HepG2 (cell line): ENCODE measurements around the gene ABCC8. TPM values are rescaled to one million over a fixed set of nuclear protein-coding genes. Genes with fewer than 3 reads are reported as not detected.
A peak's percentile ranks its signal among the peaks of the same experiment; 100 is the strongest.

Source experiments
- ATAC-seq: fragments of 200-7000 bp; cut with Tn5 transposase; 3 replicates; pipeline ENCODE4 v1.9.1; 2020; ENCODE audit warnings: mild to moderate bottlenecking, moderate library complexity
- BruUV-seq: library from RNA; stranded (reverse); fragments of 400-500 nt; replicated peaks from 2 replicates; lab custom pipeline; 2021; lab: Mats Ljungman, UMichigan
- CTCF ChIA-PET: fragments of 300-600 bp; formaldehyde crosslinking; extraction: SDS; loops from one replicate; lab custom pipeline; 2021; ENCODE audit warnings: low total read pairs, inconsistent platforms, low intra/inter-chr PET ratio; lab: Yijun Ruan, JAX
- POLR2A ChIA-PET: fragments of 350-600 bp; sonication (Branson Sonifier 250); formaldehyde crosslinking; loops from one replicate; lab custom pipeline; 2020; ENCODE audit warnings: antibody characterized with exemption, inconsistent platforms; lab: Yijun Ruan, JAX
- DNase-seq: peaks from one replicate; pipeline ENCODE4 v3.0.0-alpha.2; 2015; ENCODE audit warnings: low spot score
- FAIRE-seq: peaks from 3 replicates; lab custom pipeline; 2011; peaks lifted over from hg19 to GRCh38; lab: Jason Lieb, UNC
- H2AFZ ChIP-seq: one replicate; pipeline ENCODE4 v1.6.1; 2011; ENCODE audit warnings: low read length, inconsistent platforms
- H3K27ac ChIP-seq: fragments of 300-600 bp; 3 replicates; pipeline ENCODE4 v1.8.0; 2011; ENCODE audit warnings: mixed run types, mild to moderate bottlenecking, mixed read lengths, low read length, inconsistent platforms; ENCODE audit not compliant: insufficient read depth; ENCODE audit errors: extremely low read length
- H3K27me3 ChIP-seq, 2 experiments: fragments of 200-600 bp in 1 of 2; 2 replicates in 1 of 2; 3 replicates in 1 of 2; pipeline versions ENCODE4 v1.6.0 to v1.8.0; 2011; ENCODE audit warnings: low read length in 2 of 2, mild to moderate bottlenecking in 2 of 2, moderate library complexity in 2 of 2, inconsistent platforms in 1 of 2; ENCODE audit not compliant: insufficient read depth in 2 of 2, control insufficient read depth in 1 of 2
- H3K36me3 ChIP-seq, 2 experiments: fragments of 200-600 bp in 1 of 2; replicated peaks in 1 of 2; 2 replicates in 1 of 2; 3 replicates in 1 of 2; pipeline versions ENCODE4 v1.5.1 to v1.8.0; 2011; ENCODE audit warnings: low read length in 2 of 2, inconsistent platforms in 1 of 2; ENCODE audit not compliant: insufficient read depth in 2 of 2, control insufficient read depth in 1 of 2
- H3K4me1 ChIP-seq: 2 replicates; pipeline ENCODE4 v1.5.1; 2012; ENCODE audit warnings: low read length, inconsistent platforms; ENCODE audit not compliant: insufficient read depth
- H3K4me2 ChIP-seq: 2 replicates; pipeline ENCODE4 v1.6.0; 2011; ENCODE audit warnings: low read depth, low read length, inconsistent platforms
- H3K4me3 ChIP-seq, 3 experiments: fragments of 200-600 bp in 1 of 3; sonication (generic), shearing (Covaris generic) in 1 of 3; replicated peaks in 1 of 3; 2 replicates each; pipeline ENCODE4 v1.5.1; 2011 to 2016; ENCODE audit warnings: low read length in 3 of 3, inconsistent platforms in 2 of 3, low read depth in 2 of 3, mild to moderate bottlenecking in 2 of 3, control low read depth in 1 of 3, mixed read lengths in 1 of 3; ENCODE audit not compliant: insufficient read depth in 1 of 3
- H3K79me2 ChIP-seq: one replicate; pipeline ENCODE4 v1.6.1; 2011; ENCODE audit warnings: low read length, inconsistent platforms; ENCODE audit not compliant: insufficient read depth
- H3K9ac ChIP-seq: 2 replicates; pipeline ENCODE4 v1.6.0; 2011; ENCODE audit warnings: mild to moderate bottlenecking, low read depth, low read length, inconsistent platforms; ENCODE audit not compliant: insufficient read depth
- H3K9me3 ChIP-seq: 2 replicates; pipeline ENCODE4 v1.5.1; 2012; ENCODE audit warnings: mild to moderate bottlenecking, low read length
- H4K20me1 ChIP-seq: 2 replicates; pipeline ENCODE4 v1.6.0; 2011; ENCODE audit warnings: inconsistent platforms, mild to moderate bottlenecking, low read length, moderate library complexity; ENCODE audit not compliant: insufficient read depth
- DPF2 ChIP-seq: sonication (generic); formaldehyde crosslinking; IDR thresholded peaks from 2 replicates; pipeline ENCODE4 v1.4.0; 2020; ENCODE audit warnings: mild to moderate bottlenecking, low read depth, missing genetic modification reagents, borderline replicate concordance
- GPN1 ChIP-seq: sonication (generic); formaldehyde crosslinking; IDR thresholded peaks from 2 replicates; pipeline ENCODE4 v1.5.1; 2020; ENCODE audit warnings: missing genetic modification reagents, borderline replicate concordance
- HMGA1 ChIP-seq: sonication (generic); formaldehyde crosslinking; conservative IDR thresholded peaks from 2 replicates; pipeline ENCODE4 v1.4.0; 2020; ENCODE audit warnings: missing genetic modification reagents
- NR0B2 ChIP-seq: sonication (generic); formaldehyde crosslinking; IDR thresholded peaks from 2 replicates; pipeline ENCODE4 v1.4.0; 2020; ENCODE audit warnings: mild to moderate bottlenecking, missing genetic modification reagents
- NR1H2 ChIP-seq: sonication (generic); formaldehyde crosslinking; IDR thresholded peaks from 2 replicates; pipeline ENCODE4 v1.8.1; 2022; ENCODE audit warnings: low read depth, missing genetic modification reagents, borderline replicate concordance
- TGIF2 ChIP-seq: IDR thresholded peaks from 2 replicates; pipeline ENCODE4 v1.6.1; 2016; ENCODE audit warnings: control low read depth, missing compliant biosample characterization
- THYN1 ChIP-seq: sonication (generic); formaldehyde crosslinking; IDR thresholded peaks from 2 replicates; pipeline ENCODE4 v1.8.1; 2023; ENCODE audit warnings: low read depth, mild to moderate bottlenecking, moderate library complexity, missing genetic modification reagents, borderline replicate concordance
- TOE1 ChIP-seq: sonication (generic); formaldehyde crosslinking; IDR thresholded peaks from 2 replicates; pipeline ENCODE4 v1.4.0; 2020; ENCODE audit warnings: mild to moderate bottlenecking, missing genetic modification reagents
- TSC22D2 ChIP-seq: sonication (generic); formaldehyde crosslinking; IDR thresholded peaks from 2 replicates; pipeline ENCODE4 v1.5.1; 2020; ENCODE audit warnings: missing genetic modification reagents, mild to moderate bottlenecking, borderline replicate concordance
- ZHX1 ChIP-seq: sonication (generic); formaldehyde crosslinking; IDR thresholded peaks from 2 replicates; pipeline ENCODE4 v1.8.1; 2022; ENCODE audit warnings: low read depth, mild to moderate bottlenecking, missing genetic modification reagents
- ZKSCAN5 ChIP-seq: sonication (generic); formaldehyde crosslinking; IDR thresholded peaks from 2 replicates; pipeline ENCODE4 v1.5.1; 2020; ENCODE audit warnings: mild to moderate bottlenecking, missing genetic modification reagents
- ZNF337 ChIP-seq: sonication (generic); formaldehyde crosslinking; IDR thresholded peaks from 2 replicates; pipeline ENCODE4 v1.5.1; 2020; ENCODE audit warnings: missing genetic modification reagents, low read depth, mild to moderate bottlenecking, borderline replicate concordance
- ZNF431 ChIP-seq: sonication (generic); formaldehyde crosslinking; IDR thresholded peaks from 2 replicates; pipeline ENCODE4 v1.9.0; 2022; ENCODE audit warnings: missing genetic modification reagents, low read depth, mild to moderate bottlenecking, borderline replicate concordance
- ZSCAN29 ChIP-seq: sonication (generic); formaldehyde crosslinking; conservative IDR thresholded peaks from 2 replicates; pipeline ENCODE4 v1.4.0; 2020; ENCODE audit warnings: mild to moderate bottlenecking, missing genetic modification reagents
- WGBS: methylation state at CpG from one replicate; pipeline ENCODE4 v1.1.6; 2017; ENCODE audit warnings: low lambda C conversion rate; 5-methylcytosine and 5-hydroxymethylcytosine counted together
- in situ Hi-C: cut with HindIII; loops from 2 replicates; pipeline ENCODE4 v1.10.0; 2017; ENCODE audit warnings: low pct_unique_long_range_greater_than_20kb; ENCODE audit not compliant: extremely low pct_ligation_motif_present
- intact Hi-C: fragments of 100-400 bp; cut with micrococcal nuclease; formaldehyde crosslinking; loops from one replicate; pipeline ENCODE4 v1.10.0; 2022; ENCODE audit not compliant: unreplicated experiment
- polyA plus RNA-seq, 8 experiments: library from polyadenylated mRNA; depleted of rRNA in 3 of 8; stranded (reverse) in 7 of 8; unstranded in 1 of 8; fragments of >200 nt; fragmentation: Illumina TruSeq in 4 of 8; extraction: Trizol in 4 of 8; gene quantifications; 2 replicates each; pipeline versions ENCODE4 v1.2.1 to v1.2.3, GENCODE V29; 2011 to 2016; ENCODE audit warnings: low read depth in 4 of 8, missing spikeins in 1 of 8, mixed read lengths in 1 of 8; ENCODE audit not compliant: insufficient read depth in 1 of 8
- total RNA-seq, 5 experiments: library from RNA; depleted of rRNA; stranded (reverse); fragments of >200 nt; fragmentation: Illumina TruSeq; extraction: Trizol; gene quantifications; 2 replicates each; pipeline ENCODE4 v1.2.3, GENCODE V29; 2016; ENCODE audit warnings: low read depth in 1 of 5
- TF ChIP-seq, protein P1 (sequence below): sonication (generic); formaldehyde crosslinking; IDR thresholded peaks from 2 replicates; pipeline ENCODE4 v1.5.0; 2020; ENCODE audit warnings: mild to moderate bottlenecking, missing genetic modification reagents, moderate library complexity
- TF ChIP-seq, protein P2 (sequence below): sonication (generic); formaldehyde crosslinking; conservative IDR thresholded peaks from 2 replicates; pipeline ENCODE4 v1.4.0; 2020; ENCODE audit warnings: missing genetic modification reagents

The ABCC8 gene
- total and polyA plus RNA-seq, 2 of the 13 experiments (the other 11 are each of a cell fraction or from before 2014, with no cell fraction given) = not detected

GRCh38 chr11:17394743-17395390, 81.8 kb downstream of the ABCC8 start (continued):
- no peak for TF ChIP-seq TSC22D2 (CRISPR knock-in tag)
- TF ChIP-seq, protein P1, sequence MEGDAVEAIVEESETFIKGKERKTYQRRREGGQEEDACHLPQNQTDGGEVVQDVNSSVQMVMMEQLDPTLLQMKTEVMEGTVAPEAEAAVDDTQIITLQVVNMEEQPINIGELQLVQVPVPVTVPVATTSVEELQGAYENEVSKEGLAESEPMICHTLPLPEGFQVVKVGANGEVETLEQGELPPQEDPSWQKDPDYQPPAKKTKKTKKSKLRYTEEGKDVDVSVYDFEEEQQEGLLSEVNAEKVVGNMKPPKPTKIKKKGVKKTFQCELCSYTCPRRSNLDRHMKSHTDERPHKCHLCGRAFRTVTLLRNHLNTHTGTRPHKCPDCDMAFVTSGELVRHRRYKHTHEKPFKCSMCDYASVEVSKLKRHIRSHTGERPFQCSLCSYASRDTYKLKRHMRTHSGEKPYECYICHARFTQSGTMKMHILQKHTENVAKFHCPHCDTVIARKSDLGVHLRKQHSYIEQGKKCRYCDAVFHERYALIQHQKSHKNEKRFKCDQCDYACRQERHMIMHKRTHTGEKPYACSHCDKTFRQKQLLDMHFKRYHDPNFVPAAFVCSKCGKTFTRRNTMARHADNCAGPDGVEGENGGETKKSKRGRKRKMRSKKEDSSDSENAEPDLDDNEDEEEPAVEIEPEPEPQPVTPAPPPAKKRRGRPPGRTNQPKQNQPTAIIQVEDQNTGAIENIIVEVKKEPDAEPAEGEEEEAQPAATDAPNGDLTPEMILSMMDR = peak; percentile 19; the same call in 1 of the 2 replicates
- TF ChIP-seq, protein P2, sequence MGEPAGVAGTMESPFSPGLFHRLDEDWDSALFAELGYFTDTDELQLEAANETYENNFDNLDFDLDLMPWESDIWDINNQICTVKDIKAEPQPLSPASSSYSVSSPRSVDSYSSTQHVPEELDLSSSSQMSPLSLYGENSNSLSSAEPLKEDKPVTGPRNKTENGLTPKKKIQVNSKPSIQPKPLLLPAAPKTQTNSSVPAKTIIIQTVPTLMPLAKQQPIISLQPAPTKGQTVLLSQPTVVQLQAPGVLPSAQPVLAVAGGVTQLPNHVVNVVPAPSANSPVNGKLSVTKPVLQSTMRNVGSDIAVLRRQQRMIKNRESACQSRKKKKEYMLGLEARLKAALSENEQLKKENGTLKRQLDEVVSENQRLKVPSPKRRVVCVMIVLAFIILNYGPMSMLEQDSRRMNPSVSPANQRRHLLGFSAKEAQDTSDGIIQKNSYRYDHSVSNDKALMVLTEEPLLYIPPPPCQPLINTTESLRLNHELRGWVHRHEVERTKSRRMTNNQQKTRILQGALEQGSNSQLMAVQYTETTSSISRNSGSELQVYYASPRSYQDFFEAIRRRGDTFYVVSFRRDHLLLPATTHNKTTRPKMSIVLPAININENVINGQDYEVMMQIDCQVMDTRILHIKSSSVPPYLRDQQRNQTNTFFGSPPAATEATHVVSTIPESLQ (CRISPR knock-in tag) = no peak

DNA sequence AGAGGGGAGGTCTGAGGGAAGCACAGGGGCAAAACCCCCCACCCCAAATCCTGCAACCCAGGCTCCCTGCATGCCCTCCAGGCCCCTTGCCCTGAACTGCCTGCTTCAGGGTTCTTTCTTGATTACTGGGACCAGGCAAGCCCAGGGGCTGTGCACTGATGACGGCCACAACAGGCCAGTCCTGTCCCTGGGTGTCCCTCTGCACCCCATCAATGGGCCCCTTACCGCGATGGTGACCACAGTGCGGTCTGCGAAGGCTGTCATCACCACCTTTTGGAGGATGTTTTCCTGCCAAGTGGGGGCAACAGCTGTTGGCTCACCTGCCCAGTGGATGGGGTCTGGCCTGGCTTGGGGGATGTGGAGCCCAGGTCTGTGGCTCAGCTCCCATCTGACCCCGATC, 83.2 kb downstream of the ABCC8 start:
- ATAC-seq (no peak), FAIRE-seq (no peak), DNase-seq (no peak)
- ChIA-PET CTCF (no interaction called here), POLR2A (no interaction called here)
- Histone ChIP-seq H2AFZ (no peak overlapping the region), H3K36me3 (no peaks in the 10 kb centered on the region), H3K4me2 (no peak overlapping the region), H3K9ac (no peak overlapping the region), H3K79me2 (no peaks in the 10 kb centered on the region), H3K4me1 (0 out of 2 replicates have a peak, but pooled peaks cover 5% of the 10 kb centered on the region), H3K27ac (no peak overlapping the region), H3K9me3 (no peaks in the 10 kb centered on the region), H3K27me3 (peaks cover 2 to 47% of the 10 kb centered on the region in 2 experiments), H3K4me3 (no peak overlapping the region), H4K20me1 (no peaks in the 10 kb centered on the region)
- 48% methylated on average over 5 of the region's 6 CpGs for WGBS
- intact Hi-C loops (no loop called here), in situ Hi-C loops (no loop called here)
- no TSS peak for BruUV-seq
- no peak for TF ChIP-seq TOE1 (CRISPR knock-in tag)
- no peak for TF ChIP-seq NR1H2 (CRISPR knock-in tag)
- TF ChIP-seq ZHX1 (CRISPR knock-in tag) = no peak
- TF ChIP-seq ZNF337 (CRISPR knock-in tag) = no peak
- TF ChIP-seq ZSCAN29 = no peak
- no peak for TF ChIP-seq DPF2
- TF ChIP-seq HMGA1 (CRISPR knock-in tag) = no peak
- TF ChIP-seq GPN1 = no peak
- no peak for TF ChIP-seq ZNF431
- TF ChIP-seq NR0B2 (CRISPR knock-in tag) = no peak
- no peak for TF ChIP-seq THYN1
- no peak for TF ChIP-seq ZKSCAN5 (CRISPR knock-in tag)
- no peak for TF ChIP-seq TGIF2
